ENCODE results near the gene IGF1R. TPM values are rescaled to one million over a fixed set of nuclear protein-coding genes. Genes with fewer than 3 reads are reported as not detected.

The IGF1R gene
- total and polyA plus RNA-seq, 2 of the 13 experiments (the other 11 are each of a cell fraction or from before 2014, with no cell fraction given) = 15.9 to 18.4 TPM

DNA sequence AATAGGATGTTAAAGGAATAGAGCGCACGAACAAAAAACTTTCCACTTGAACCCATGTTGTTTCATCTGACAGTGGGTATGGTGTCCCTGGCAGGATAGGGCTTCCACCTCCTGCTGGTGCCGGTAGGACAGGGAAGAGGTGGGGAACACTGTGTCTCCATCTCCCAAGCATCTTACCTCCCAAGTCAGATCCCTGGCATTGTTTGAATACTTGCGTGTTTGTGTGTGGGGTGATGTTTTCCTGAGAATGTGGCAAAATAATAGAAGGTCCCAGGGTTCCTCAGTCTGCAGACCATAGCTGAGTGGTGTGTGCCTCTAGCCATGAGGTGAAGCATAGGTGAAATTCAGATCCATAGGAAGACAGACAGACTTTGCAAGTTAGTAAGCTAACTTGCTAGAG lies 119.4 kb downstream of the IGF1R start (continued):
- TF ChIP-seq SRY (CRISPR knock-in tag; IDR thresholded peaks at IDR 0.05) (no peak), ZFAT (CRISPR knock-in tag; conservative IDR thresholded peaks at IDR 0.05) (no peak), ZSCAN25 (CRISPR knock-in tag; IDR thresholded peaks at IDR 0.05) (no peak), FIP1L1 (IDR thresholded peaks at IDR 0.05; ENCODE audit: borderline replicate concordance, insufficient read depth, low read depth, low read length) (no peak), ZNF460 (CRISPR knock-in tag; IDR thresholded peaks at IDR 0.05; ENCODE audit: borderline replicate concordance) (no peak)
- TF ChIP-seq, protein P1, sequence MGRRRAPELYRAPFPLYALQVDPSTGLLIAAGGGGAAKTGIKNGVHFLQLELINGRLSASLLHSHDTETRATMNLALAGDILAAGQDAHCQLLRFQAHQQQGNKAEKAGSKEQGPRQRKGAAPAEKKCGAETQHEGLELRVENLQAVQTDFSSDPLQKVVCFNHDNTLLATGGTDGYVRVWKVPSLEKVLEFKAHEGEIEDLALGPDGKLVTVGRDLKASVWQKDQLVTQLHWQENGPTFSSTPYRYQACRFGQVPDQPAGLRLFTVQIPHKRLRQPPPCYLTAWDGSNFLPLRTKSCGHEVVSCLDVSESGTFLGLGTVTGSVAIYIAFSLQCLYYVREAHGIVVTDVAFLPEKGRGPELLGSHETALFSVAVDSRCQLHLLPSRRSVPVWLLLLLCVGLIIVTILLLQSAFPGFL (CRISPR knock-in tag; IDR thresholded peaks at IDR 0.05) = no peak

- no TSS peak for BruUV-seq (replicated peaks)
- FAIRE-seq = no peak
- H3K79me2 ChIP-seq (ENCODE audit: insufficient read depth, low read length) = peaks cover 83% of the 10 kb centered on the region
- H2AFZ ChIP-seq (ENCODE audit: low read length) = no peak overlapping the region
- intact Hi-C loops (cut with micrococcal nuclease; ENCODE audit: unreplicated experiment) (loop anchor here (10.0 kb wide), 1 partner anchor 305 kb away; no protein-coding TSS in a partner anchor), in situ Hi-C loops (cut with HindIII; ENCODE audit: extremely low pct_ligation_motif_present, low pct_unique_long_range_greater_than_20kb) (loop anchor here (10.0 kb wide), 1 partner anchor 115 kb away; no protein-coding TSS in a partner anchor)
- CTCF ChIA-PET (ENCODE audit: low intra/inter-chr PET ratio, low total read pairs) = no interaction called here
- POLR2A ChIA-PET = no interaction called here
- WGBS (ENCODE audit: low lambda C conversion rate) = over 99% methylated on average over 6 of the region's 6 CpGs
- H3K9ac ChIP-seq (ENCODE audit: insufficient read depth, low read depth, low read length) = no peak overlapping the region
- no peak for ATAC-seq
- H3K4me2 ChIP-seq (ENCODE audit: low read depth, low read length) = no peak overlapping the region
- H3K36me3 ChIP-seq (replicated peaks in 1 of 2; ENCODE audit: control insufficient read depth in 1 of 2, insufficient read depth in 2 of 2, low read length in 2 of 2) = no peaks in the 10 kb centered on the region
- H3K4me3 ChIP-seq (replicated peaks in 1 of 3; ENCODE audit: insufficient read depth in 1 of 3, low read depth in 2 of 3, low read length in 3 of 3) = no peak overlapping the region
- H4K20me1 ChIP-seq (ENCODE audit: insufficient read depth, low read length) = peaks cover 52% of the 10 kb centered on the region
- no peaks in the 10 kb centered on the region for H3K27me3 ChIP-seq (ENCODE audit: control insufficient read depth in 1 of 2, insufficient read depth in 2 of 2, low read length in 2 of 2)
- peaks cover 49% of the 10 kb centered on the region for H3K4me1 ChIP-seq (ENCODE audit: insufficient read depth, low read length)
- no peak for DNase-seq (ENCODE audit: low spot score)
- H3K9me3 ChIP-seq (ENCODE audit: low read length) = no peaks in the 10 kb centered on the region
- no peak overlapping the region for H3K27ac ChIP-seq (ENCODE audit: extremely low read length, insufficient read depth, low read length)
- TF ChIP-seq JUND (CRISPR knock-in tag; IDR thresholded peaks at IDR 0.05) = no peak
Observed at GRCh38 chr15:98769867-98770266, 121.5 kb downstream of the IGF1R start.
